GM12878 (cell line): ENCODE measurements around the gene HEPACAM2. TPM values are rescaled to one million over a fixed set of nuclear protein-coding genes. Genes with fewer than 3 reads are reported as not detected.

Experiments
- ATAC-seq: fragments of 200-7000 bp; cut with Tn5 transposase; 3 replicates; pipeline ENCODE4 v1.9.1; 2020; ENCODE audit warnings: mild to moderate bottlenecking, moderate library complexity
- BruUV-seq: library from RNA; stranded (reverse); fragments of 400-500 nt; replicated peaks from 2 replicates; lab custom pipeline; 2021; lab: Mats Ljungman, UMichigan
- CTCF ChIA-PET: fragments of 300-600 bp; sonication (Branson Sonifier 250); formaldehyde crosslinking; extraction: SDS; loops from one replicate; lab custom pipeline; 2021; ENCODE audit warnings: inconsistent platforms; lab: Yijun Ruan, JAX
- POLR2A ChIA-PET: fragments of 350-600 bp; formaldehyde crosslinking; extraction: SDS; loops from one replicate; lab custom pipeline; 2021; ENCODE audit warnings: inconsistent platforms; lab: Charles Lee
- RAD21 ChIA-PET: fragments of 300-600 bp; sonication (Branson Sonifier 250); formaldehyde crosslinking; loops from one replicate; lab custom pipeline; 2023; ENCODE audit warnings: antibody characterized with exemption; ENCODE audit not compliant: unreplicated experiment; lab: Charles Lee
- SMC1A ChIA-PET: fragments of 300-600 bp; sonication (Branson Sonifier 250); formaldehyde crosslinking; loops from one replicate; lab custom pipeline; 2023; ENCODE audit not compliant: unreplicated experiment, uncharacterized antibody; lab: Charles Lee
- DNase-seq: peaks from one replicate; pipeline ENCODE4 v3.0.0-alpha.2; 2011; ENCODE audit warnings: low read depth, low spot score
- FAIRE-seq: peaks from 3 replicates; lab custom pipeline; 2011; peaks lifted over from hg19 to GRCh38; lab: Jason Lieb, UNC
- H2AFZ ChIP-seq: 2 replicates; pipeline ENCODE4 v1.6.0; 2011; ENCODE audit warnings: low read depth, low read length, control low read depth; ENCODE audit not compliant: control insufficient read depth
- H3K27ac ChIP-seq: 2 replicates; pipeline ENCODE4 v1.5.1; 2011; ENCODE audit warnings: control low read depth; ENCODE audit not compliant: control insufficient read depth, insufficient read depth
- H3K27me3 ChIP-seq, 2 experiments: replicated peaks in 1 of 2; 2 replicates each; pipeline versions ENCODE4 v1.6.0 to v1.6.1; 2011; ENCODE audit warnings: low read length in 1 of 2; ENCODE audit not compliant: control insufficient read depth in 2 of 2, insufficient read depth in 2 of 2
- H3K36me3 ChIP-seq, 2 experiments: 2 replicates each; pipeline ENCODE4 v1.5.1; 2011; ENCODE audit warnings: low read length in 1 of 2; ENCODE audit not compliant: control insufficient read depth in 2 of 2, insufficient read depth in 2 of 2
- H3K4me1 ChIP-seq: 2 replicates; pipeline ENCODE4 v1.6.1; 2011; ENCODE audit warnings: mild to moderate bottlenecking, low read length, moderate library complexity, mixed read lengths; ENCODE audit not compliant: control insufficient read depth, insufficient read depth
- H3K4me2 ChIP-seq: 2 replicates; pipeline ENCODE4 v1.6.0; 2011; ENCODE audit warnings: control low read depth; ENCODE audit not compliant: control insufficient read depth, insufficient read depth
- H3K4me3 ChIP-seq: fragments of 200-600 bp; sonication (generic); 2 replicates; pipeline ENCODE4 v1.5.1; 2016
- H3K79me2 ChIP-seq: 2 replicates; pipeline ENCODE4 v1.6.0; 2011; ENCODE audit warnings: low read length; ENCODE audit not compliant: control insufficient read depth, insufficient read depth
- H3K9ac ChIP-seq: 2 replicates; pipeline ENCODE4 v1.8.0; 2011; ENCODE audit warnings: low read length, control low read depth, mixed read lengths; ENCODE audit not compliant: control insufficient read depth, insufficient read depth
- H3K9me3 ChIP-seq: replicated peaks from 3 replicates; pipeline ENCODE4 v1.5.1; 2011; ENCODE audit warnings: mild to moderate bottlenecking, low read length; ENCODE audit not compliant: control insufficient read depth, insufficient read depth
- H4K20me1 ChIP-seq: 2 replicates; pipeline ENCODE4 v1.6.0; 2011; ENCODE audit not compliant: control insufficient read depth, insufficient read depth
- ASH2L ChIP-seq: fragments of 300-600, 200-600 bp; sonication (generic); IDR thresholded peaks from 2 replicates; pipeline ENCODE4 v1.6.1; 2017; ENCODE audit warnings: low read depth, mild to moderate bottlenecking, borderline replicate concordance
- ATF7 ChIP-seq: fragments of 450-650 bp; IDR thresholded peaks from 2 replicates; pipeline ENCODE4 v1.6.1; 2016; ENCODE audit warnings: low read depth, mild to moderate bottlenecking
- CBFB ChIP-seq: IDR thresholded peaks from 2 replicates; pipeline ENCODE4 v1.6.1; 2016; ENCODE audit warnings: antibody characterized with exemption, low read depth
- EED ChIP-seq: sonication (generic); IDR thresholded peaks from 2 replicates; pipeline ENCODE4 v1.6.1; 2016; ENCODE audit warnings: antibody characterized with exemption, low read depth
- IRF4 ChIP-seq: IDR thresholded peaks from 2 replicates; pipeline ENCODE4 v1.6.1; 2011; ENCODE audit warnings: low read depth, low read length
- NR2F1 ChIP-seq: fragments of 450-650 bp; conservative IDR thresholded peaks from 2 replicates; pipeline ENCODE4 v1.6.1; 2017; ENCODE audit warnings: mild to moderate bottlenecking
- PML ChIP-seq: IDR thresholded peaks from 2 replicates; pipeline ENCODE4 v1.6.1; 2012; ENCODE audit warnings: low read length, inconsistent platforms
- POLR2AphosphoS2 ChIP-seq: IDR thresholded peaks from 2 replicates; pipeline ENCODE4 v1.6.1; 2011; ENCODE audit warnings: low read depth, mild to moderate bottlenecking, low read length, improper control_type of control experiment, moderate library complexity
- REST ChIP-seq: IDR thresholded peaks from 2 replicates; pipeline ENCODE4 v1.6.1; 2012; ENCODE audit warnings: mild to moderate bottlenecking, low read depth, low read length
- SMAD5 ChIP-seq: IDR thresholded peaks from 2 replicates; pipeline ENCODE4 v1.6.1; 2016; ENCODE audit warnings: antibody characterized with exemption, low read depth
- SMARCA5 ChIP-seq: fragments of 450-650 bp; IDR thresholded peaks from 2 replicates; pipeline ENCODE4 v1.6.1; 2017; ENCODE audit warnings: mild to moderate bottlenecking
- SPI1 ChIP-seq: IDR thresholded peaks from 2 replicates; pipeline ENCODE4 v1.6.1; 2011; ENCODE audit warnings: low read depth, mild to moderate bottlenecking, low read length, moderate library complexity, borderline replicate concordance; ENCODE audit not compliant: insufficient read depth
- TCF12 ChIP-seq: IDR thresholded peaks from 2 replicates; pipeline ENCODE4 v1.6.1; 2011; ENCODE audit warnings: low read depth, mild to moderate bottlenecking, low read length
- YY1 ChIP-seq: IDR thresholded peaks from 2 replicates; pipeline ENCODE4 v1.6.1; 2011; ENCODE audit warnings: low read depth, mild to moderate bottlenecking, low read length
- ZBTB11 ChIP-seq: fragments of 450-650 bp; formaldehyde crosslinking; IDR thresholded peaks from 2 replicates; pipeline ENCODE4 v1.5.0; 2022; ENCODE audit warnings: mild to moderate bottlenecking, missing genetic modification characterization
- WGBS: methylation state at CpG from one replicate; pipeline ENCODE4 v1.1.6; 2016; ENCODE audit warnings: low lambda C conversion rate; ENCODE audit not compliant: insufficient replicate concordance, insufficient coverage; ENCODE audit errors: missing lambda C conversion rate; 5-methylcytosine and 5-hydroxymethylcytosine counted together
- in situ Hi-C: fragments of 300-500 bp; cut with MboI; formaldehyde crosslinking; loops from 9 replicates; pipeline ENCODE4 v1.14.3; 2018; ENCODE audit warnings: mixed read lengths
- intact Hi-C: fragments of 100-400 bp; cut with micrococcal nuclease; formaldehyde crosslinking; loops from one replicate; pipeline ENCODE4 v1.14.2; 2022; ENCODE audit not compliant: unreplicated experiment
- polyA plus RNA-seq, 11 experiments: library from polyadenylated mRNA; depleted of rRNA in 4 of 11; unstranded in 6 of 11; stranded (reverse) in 5 of 11; fragments of >200 nt; fragmentation: Nextera tagmentation in 4 of 11; fragmentation: Illumina TruSeq in 1 of 11; extraction: Ambion mirVana in 4 of 11; extraction: Trizol in 1 of 11; gene quantifications; 1 replicate in 1 of 11; 2 replicates in 10 of 11; pipeline versions ENCODE4 v1.2.1 to v1.2.3, GENCODE V29; 2011 to 2016; ENCODE audit warnings: inconsistent platforms in 2 of 11, missing spikeins in 2 of 11, low read depth in 1 of 11
- total RNA-seq, 4 experiments: library from RNA; depleted of rRNA in 3 of 4; stranded (reverse); fragments of >200 nt in 3 of 4; fragmentation: Illumina TruSeq in 1 of 4; extraction: Trizol in 1 of 4; gene quantifications; 2 replicates each; pipeline versions ENCODE4 v1.2.1 to v1.2.3, GENCODE V29; 2013 to 2021

The HEPACAM2 gene
- total and polyA plus RNA-seq, 10 of the 15 experiments (the other 5 are each of a cell fraction or from before 2014, with no cell fraction given) = 0.04 to 0.58 TPM; not detected in 8

- under 1% methylated on average over 40 of the region's 40 CpGs for WGBS
- Histone ChIP-seq H3K4me1 (0 out of 2 replicates have a peak, but pooled peaks cover 3% of the 10 kb centered on the region), H3K9ac (peak within 1 kb of the TSS; percentile 62), H3K4me2 (peak within 1 kb of the TSS; percentile 82), H3K36me3 (no peaks in the 10 kb centered on the region), H2AFZ (peak within 1 kb of the TSS; percentile 100), H3K4me3 (peak within 1 kb of the TSS; percentile 79), H3K27me3 (no peaks in the 10 kb centered on the region), H3K79me2 (peaks cover 11% of the 10 kb centered on the region), H3K9me3 (no peaks in the 10 kb centered on the region), H3K27ac (peak within 1 kb of the TSS; percentile 30; the same call in 1 of the 2 replicates), H4K20me1 (no peaks in the 10 kb centered on the region; the same call in 1 of the 2 replicates)
- RAD21 ChIA-PET = interaction anchor here (1.0 to 2.5 kb wide), 8 partner anchors 9 to 704 kb away, joined by 3 to 12 read pairs (median 4); partner anchors contain the start of genes PEX1, RBM48 and SAMD9
- intact Hi-C loops = loop anchor here (2.0 to 10.0 kb wide), 2 partner anchors 85 to 637 kb away; partner anchors contain the start of gene FAM133B
- CTCF ChIA-PET = interaction anchor here (0.9 to 4.2 kb wide), 8 partner anchors 9 to 320 kb away, joined by 3 to 39 read pairs (median 4); partner anchors contain the start of gene SAMD9L
- ATAC-seq (peak; percentile 99), DNase-seq (peak; percentile 92), FAIRE-seq (peak; percentile 97)
- SMC1A ChIA-PET = interaction anchor here (0.6 to 2.4 kb wide), 10 partner anchors 8 to 703 kb away, joined by 3 to 13 read pairs (median 6); partner anchors contain the start of genes PEX1, RBM48 and SAMD9
- POLR2A ChIA-PET = interaction anchor here (0.5 to 1.0 kb wide), 2 partner anchors 14 to 114 kb away, joined by 3 read pairs; partner anchors contain the start of gene SAMD9
- in situ Hi-C loops = no loop called here
- BruUV-seq = TSS peak; percentile 98
- TF ChIP-seq SMAD5 (no peak; the same call in 1 of the 2 replicates), YY1 (peak; percentile 100), NR2F1 (no peak; the same call in 1 of the 2 replicates), SPI1 (no peak), EED (no peak), ATF7 (peak; percentile 50; the same call in 1 of the 2 replicates), CBFB (0 out of 2 replicates have a peak, but pooled peaks have one; percentile 33), POLR2AphosphoS2 (no peak), ZBTB11 (CRISPR knock-in tag) (no peak), TCF12 (peak; percentile 68; the same call in 1 of the 2 replicates), ASH2L (no peak), SMARCA5 (no peak), IRF4 (no peak), REST (0 out of 2 replicates have a peak, but pooled peaks have one; percentile 36), PML (no peak)
Measured at GRCh38 chr7:93231799-93232672, 5.8 kb upstream of the HEPACAM2 start, which contains the start of gene VPS50. Gene VPS50, plus strand, starts transcription at chr7:93232366. Its CDS starts 102 bp downstream, at chr7:93232468.
